IPS DF 19.7 (cell line): ENCODE data around the gene PAK1.
"Not testable (repeated sequence)": the region's sequence is repeated elsewhere in the genome, so short reads cannot be mapped to it uniquely, and the experiment has no call there.

ENCODE experiments used
- DNase-seq: peaks from one replicate; pipeline ENCODE4 v3.0.0-alpha.2; 2013; ENCODE audit warnings: low read depth, low spot score

The PAK1 gene

DNA sequence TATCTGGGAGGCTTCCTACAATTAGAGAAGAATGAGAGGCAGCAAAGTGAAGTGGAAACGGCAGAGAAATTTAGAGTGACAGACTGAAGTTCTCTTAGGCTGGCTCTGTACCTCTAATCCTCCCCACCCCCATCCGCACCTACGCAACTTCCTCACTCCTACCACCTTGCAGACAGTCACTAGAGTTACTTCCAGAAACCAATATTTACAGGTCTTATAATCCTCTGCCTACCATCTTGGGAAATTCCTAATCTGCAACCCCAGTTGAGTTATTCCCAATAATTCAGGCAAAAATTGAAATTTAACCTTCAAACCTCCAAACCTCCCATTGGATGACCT lies 71.7 kb downstream of the PAK1 start:
- DNase-seq, result no peak

DNA sequence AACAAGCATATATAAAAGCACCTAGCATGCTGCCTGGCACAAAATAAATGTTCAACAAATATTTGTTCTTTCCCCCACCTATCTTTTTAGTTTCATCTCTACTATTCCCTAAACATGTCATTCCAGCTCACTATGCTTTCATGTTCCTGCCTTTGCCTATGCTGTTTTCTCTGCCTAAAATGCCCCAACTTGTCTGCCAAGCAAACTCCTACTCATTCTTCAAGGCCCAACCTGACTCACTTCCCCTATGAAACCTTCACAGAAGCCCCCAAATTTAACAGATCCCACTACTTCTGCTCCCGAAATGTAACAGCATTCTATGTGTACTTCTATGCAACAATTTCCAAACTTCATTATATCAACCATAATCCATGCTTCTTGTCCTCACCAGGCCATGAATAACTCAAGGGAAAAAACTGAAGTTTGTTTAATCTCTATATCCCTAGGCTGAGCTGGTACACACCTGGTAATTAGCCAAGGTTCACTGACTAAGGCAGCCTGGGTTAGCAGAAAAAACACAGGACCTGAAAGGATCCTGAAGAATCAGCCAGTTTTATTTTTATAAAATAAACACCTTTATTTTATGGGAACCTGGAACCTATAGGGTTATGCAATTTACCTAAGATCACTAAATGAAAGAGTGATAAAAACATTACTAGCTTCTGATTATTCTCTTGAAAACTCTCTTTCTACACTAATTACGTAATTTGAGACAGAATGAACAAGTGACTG lies 72.2 kb downstream of the PAK1 start:
- no peak for DNase-seq

- DNase-seq, result no peak
Observed at GRCh38 chr11:77400775-77401449, 73.0 kb downstream of the PAK1 start.

DNA sequence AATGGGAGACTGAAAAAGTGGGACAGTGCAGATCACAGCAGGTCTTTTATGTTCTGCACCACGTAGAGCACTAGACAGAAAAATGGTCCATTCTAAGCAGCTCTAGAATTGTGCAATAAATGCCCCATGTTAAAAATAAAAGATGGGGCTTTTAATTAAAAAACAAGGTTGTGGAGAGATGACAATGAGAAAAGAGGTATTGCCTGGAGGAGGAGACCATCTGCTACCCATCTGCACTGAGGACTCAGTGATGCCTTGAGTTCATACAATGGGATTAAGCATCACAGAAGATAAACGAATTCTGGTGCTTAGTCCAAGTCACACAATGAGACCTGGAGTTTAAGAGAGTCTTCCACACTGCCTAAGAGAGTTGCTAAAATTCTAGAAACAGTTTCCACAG lies 73.6 kb downstream of the PAK1 start:
- DNase-seq, result no peak

GRCh38 chr11:77397631-77398030 lies 76.3 kb downstream of the PAK1 start:
- no peak for DNase-seq

DNA sequence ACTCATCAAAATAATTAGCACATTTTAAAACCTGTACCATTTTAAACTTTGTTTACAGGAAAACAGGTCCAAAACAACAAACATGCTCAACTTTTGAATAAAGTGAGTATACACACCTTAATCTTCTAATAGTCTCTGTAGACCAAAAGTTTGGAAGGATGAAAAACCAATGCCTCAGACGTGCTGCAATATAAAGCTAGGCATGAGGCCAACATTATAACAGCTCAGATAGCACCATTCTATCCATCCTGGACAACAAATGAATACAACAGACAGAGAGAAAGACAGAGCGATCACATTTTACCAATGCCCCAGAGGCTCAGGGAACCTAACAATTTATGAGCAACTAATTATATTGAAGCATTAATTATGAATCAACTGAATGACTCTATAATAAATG lies 77.0 kb downstream of the PAK1 start:
- DNase-seq, result no peak

DNA sequence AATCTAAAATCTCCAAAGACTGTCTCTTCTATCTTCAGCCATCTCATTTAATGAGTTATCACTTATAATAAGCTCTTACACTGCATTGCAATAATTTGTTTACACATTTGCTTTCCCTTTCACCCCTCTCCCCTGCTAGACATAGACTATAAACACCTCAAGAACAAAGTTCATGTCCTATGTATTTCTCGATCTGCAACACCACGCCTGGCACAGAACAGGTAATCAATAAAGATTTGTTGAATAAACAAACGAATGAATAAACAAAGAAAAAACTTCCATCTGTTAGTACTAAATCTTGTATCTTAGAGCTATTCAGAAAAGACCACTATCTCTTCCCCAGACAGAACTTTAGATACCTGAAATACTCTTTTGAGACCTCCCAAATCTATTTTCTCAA lies 77.6 kb downstream of the PAK1 start:
- no peak for DNase-seq

DNA sequence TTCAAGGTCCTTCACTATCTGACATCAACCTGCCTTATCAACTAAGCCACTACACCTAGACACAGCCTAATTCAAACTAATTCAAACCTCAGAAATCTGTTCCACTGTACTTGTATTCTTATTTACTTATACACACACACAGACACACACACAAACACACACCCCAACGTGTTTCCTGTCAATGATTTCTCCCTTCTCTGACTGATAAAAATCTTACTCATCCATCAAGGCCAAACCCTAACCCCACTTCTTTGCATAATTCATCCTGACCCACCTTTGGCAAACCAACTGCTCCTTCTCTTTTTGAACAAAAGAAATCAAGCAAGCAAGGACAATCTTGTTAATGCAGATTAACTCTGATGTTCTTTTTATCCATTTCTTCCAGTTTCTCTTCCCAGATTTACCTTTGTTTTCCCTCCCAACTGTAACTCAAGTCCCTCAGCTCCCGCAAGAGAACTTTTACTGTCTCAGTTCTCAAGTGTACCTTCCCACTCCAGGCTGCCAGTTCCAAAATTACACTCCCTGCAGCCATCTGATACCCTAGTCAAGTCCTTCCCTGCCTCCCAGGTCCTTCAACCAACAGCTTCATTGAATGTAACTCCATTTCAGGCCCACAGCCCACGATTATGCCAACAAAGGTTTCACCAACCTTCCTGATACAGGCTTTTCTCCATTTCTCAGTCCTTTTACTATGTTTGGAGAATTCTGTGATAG lies 78.3 kb downstream of the PAK1 start:
- DNase-seq, result no peak

- DNase-seq, result no peak
Observed at GRCh38 chr11:77392842-77393241, 81.1 kb downstream of the PAK1 start.

- DNase-seq, result no peak
Observed at GRCh38 chr11:77387701-77388100, 86.2 kb downstream of the PAK1 start.

- DNase-seq, result no peak
Observed at GRCh38 chr11:77386178-77386577, 87.7 kb downstream of the PAK1 start.

GRCh38 chr11:77385255-77385771 lies 88.6 kb downstream of the PAK1 start:
- DNase-seq, result not testable (repeated sequence)

- DNase-seq, result no peak
Observed at GRCh38 chr11:77384571-77384970, 89.3 kb downstream of the PAK1 start.

DNA sequence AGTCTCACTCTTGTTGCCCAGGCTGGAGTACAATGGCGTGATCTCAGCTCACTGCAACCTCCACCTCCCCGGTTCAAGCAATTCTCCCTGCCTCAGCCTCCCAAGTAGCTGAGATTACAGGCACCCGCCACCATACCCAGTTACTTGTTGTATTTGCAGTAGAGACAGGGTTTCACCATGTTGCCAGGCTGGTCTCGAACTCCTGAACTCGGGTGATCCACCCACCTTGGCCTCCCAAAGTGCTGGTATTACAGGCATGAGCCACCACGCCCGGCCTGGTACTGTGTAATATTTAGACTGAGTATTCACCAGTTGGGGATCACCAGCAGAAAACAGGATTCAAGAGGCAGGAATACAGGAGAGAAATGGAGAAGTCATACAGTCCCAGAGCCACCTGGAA lies 90.5 kb downstream of the PAK1 start:
- not testable (repeated sequence) for DNase-seq

GRCh38 chr11:77381729-77382665 lies 91.9 kb downstream of the PAK1 start:
- DNase-seq, result no peak

DNA sequence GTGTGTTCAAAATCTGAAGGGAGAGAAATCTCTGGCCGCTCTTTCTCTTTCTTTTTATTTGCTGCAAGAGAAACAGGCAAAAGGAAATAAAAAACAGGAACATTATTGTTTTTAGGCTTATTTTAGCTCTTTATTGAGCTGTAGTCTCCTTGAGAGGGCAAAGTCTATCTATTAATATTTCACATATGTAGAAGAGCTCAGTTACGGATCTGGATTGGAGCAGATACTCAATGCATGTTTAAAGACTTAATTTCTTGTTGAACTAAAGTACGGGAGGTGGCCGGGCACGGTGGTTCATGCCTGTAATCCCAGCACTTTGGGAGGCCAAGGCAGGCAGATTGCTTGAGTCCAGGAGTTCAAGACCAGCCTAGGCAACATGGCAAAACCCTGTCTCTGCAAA lies 94.0 kb downstream of the PAK1 start:
- no peak for DNase-seq

DNA sequence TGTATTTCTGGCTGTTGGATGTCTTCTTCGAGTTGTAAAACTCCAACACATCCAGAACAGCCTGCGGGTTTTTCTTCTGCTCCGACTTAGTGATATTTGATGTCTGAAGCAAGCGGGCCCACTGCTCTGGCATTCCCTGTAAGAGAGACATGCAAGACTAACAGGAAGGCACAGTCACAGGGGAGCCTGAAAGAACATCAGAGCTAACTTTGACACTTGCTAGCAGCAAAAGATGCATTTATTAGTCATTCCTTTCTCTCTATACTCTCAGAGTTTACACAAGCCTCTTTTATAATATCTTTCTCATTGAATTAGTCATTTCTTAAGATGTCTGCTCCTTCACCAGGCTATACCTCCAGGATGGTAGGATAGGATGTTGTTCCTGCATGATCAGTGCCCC lies 94.6 kb downstream of the PAK1 start:
- DNase-seq, result no peak

- DNase-seq, result no peak
Observed at GRCh38 chr11:77377734-77378133, 96.2 kb downstream of the PAK1 start.

DNA sequence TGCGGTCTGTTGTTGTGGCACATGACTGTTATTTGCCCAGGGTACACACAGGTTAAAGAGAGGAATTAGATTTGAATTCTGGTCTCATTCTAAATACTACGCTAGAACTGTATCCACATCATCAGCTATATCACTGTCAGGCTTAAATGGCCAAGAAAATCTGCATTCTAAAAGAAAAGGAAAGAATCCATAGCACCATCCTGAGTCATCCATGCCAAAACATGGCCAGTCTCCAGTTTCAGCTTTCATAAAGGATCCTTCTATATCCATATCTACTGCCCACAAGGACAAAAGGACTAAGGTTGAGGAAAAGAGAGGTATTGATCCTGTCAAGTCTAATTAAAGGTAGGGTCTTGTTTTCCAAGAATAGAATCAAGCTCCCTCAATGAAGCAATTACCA lies 98.8 kb downstream of the PAK1 start:
- DNase-seq, result no peak

- no peak for DNase-seq
Observed at GRCh38 chr11:77374611-77375031, 99.3 kb downstream of the PAK1 start.

DNA sequence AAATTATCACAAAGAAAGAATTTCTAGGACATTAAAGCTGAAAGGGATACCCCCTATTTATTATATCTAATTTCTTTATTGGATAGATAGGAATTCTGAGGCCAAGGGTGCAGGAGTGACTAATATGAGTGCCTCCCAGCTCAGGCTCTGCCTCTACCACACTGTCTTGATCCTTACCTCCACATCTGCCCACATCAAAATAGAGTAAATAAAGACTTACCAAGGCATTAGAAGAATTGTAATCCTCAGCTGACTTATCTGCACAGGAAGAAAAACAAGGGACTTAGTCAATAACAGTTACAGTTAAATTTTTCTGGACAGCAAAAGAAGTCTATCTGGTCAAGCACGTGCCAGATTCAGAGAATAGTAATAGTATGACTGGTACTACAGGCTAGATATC lies 99.8 kb downstream of the PAK1 start:
- DNase-seq, result no peak

DNA sequence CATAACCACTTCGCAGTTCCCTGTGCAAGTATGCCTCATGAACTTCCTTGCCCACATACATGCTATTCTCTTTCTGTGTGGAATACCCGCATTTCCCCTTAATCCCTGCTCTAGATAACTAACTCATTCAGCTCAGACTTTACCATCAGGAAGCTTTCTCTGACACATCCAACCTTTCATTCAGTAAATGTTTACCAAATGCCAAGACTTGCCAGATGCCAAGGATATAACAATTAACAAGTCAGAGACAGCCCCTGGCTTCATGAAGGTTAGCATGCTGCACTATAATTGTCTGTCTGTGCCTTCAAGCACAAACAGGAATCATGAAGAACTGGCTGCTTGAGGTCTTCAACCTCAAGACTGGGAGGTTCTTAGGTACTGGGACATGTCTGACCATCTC lies 101.2 kb downstream of the PAK1 start:
- no peak for DNase-seq
